Lower leg skin (tissue), 4 donors: ENCODE measurements around the gene RPP25. TPM values are rescaled to one million over a fixed set of nuclear protein-coding genes. Genes with fewer than 3 reads are reported as not detected.

ENCODE experiments used
- DNase-seq, 2 donors: peaks; one replicate each; pipeline ENCODE4 v3.0.0-alpha.2; 2019; ENCODE audit warnings: low spot score in 2 of 2
- H3K4me3 ChIP-seq: fragments of 200-600 bp; sonication (generic); 2 replicates; pipeline ENCODE4 v1.5.1; 2017; ENCODE audit warnings: mild to moderate bottlenecking, low read depth; ENCODE audit not compliant: poor library complexity, severe bottlenecking
- POLR2A ChIP-seq, 2 donors: fragments of 450-650 bp; IDR thresholded peaks; one replicate each; pipeline ENCODE4 v1.6.1; 2016 to 2017; ENCODE audit warnings: antibody characterized with exemption in 2 of 2, mild to moderate bottlenecking in 1 of 2, moderate library complexity in 1 of 2
- WGBS, 2 donors: methylation state at CpG; one replicate each; pipeline ENCODE4 v1.1.5; 2018; 5-methylcytosine and 5-hydroxymethylcytosine counted together
- intact Hi-C: fragments of 100-400 bp; cut with DNase I; formaldehyde crosslinking; loops from one replicate; pipeline ENCODE4 v1.15.0; 2023; ENCODE audit warnings: low total_unique reads
- total RNA-seq, 4 donors: library from RNA; depleted of rRNA; stranded (reverse); fragments of >200 nt; gene quantifications; one replicate each; pipeline ENCODE4 v1.1.0, GENCODE V29; 2016
- TF ChIP-seq, protein P1 (sequence below), 3 donors: fragments of 450-650 bp; IDR thresholded peaks; one replicate each; pipeline ENCODE4 v1.5.1; 2016; ENCODE audit warnings: antibody characterized with exemption in 3 of 3, mild to moderate bottlenecking in 3 of 3, moderate library complexity in 2 of 3

RPP25 gene
- total RNA-seq, 4 donors from 2014 or later: 5.4 to 10.6 (median 8.4) TPM

GRCh38 chr15:74962219-74962618 lies 5.6 kb upstream of the RPP25 start:
- no peak overlapping the region for H3K4me3 ChIP-seq
- WGBS, 2 donors: 93% methylated on average over 8 of the region's 8 CpGs
- intact Hi-C loops: no loop called here
- TF ChIP-seq, protein P1, sequence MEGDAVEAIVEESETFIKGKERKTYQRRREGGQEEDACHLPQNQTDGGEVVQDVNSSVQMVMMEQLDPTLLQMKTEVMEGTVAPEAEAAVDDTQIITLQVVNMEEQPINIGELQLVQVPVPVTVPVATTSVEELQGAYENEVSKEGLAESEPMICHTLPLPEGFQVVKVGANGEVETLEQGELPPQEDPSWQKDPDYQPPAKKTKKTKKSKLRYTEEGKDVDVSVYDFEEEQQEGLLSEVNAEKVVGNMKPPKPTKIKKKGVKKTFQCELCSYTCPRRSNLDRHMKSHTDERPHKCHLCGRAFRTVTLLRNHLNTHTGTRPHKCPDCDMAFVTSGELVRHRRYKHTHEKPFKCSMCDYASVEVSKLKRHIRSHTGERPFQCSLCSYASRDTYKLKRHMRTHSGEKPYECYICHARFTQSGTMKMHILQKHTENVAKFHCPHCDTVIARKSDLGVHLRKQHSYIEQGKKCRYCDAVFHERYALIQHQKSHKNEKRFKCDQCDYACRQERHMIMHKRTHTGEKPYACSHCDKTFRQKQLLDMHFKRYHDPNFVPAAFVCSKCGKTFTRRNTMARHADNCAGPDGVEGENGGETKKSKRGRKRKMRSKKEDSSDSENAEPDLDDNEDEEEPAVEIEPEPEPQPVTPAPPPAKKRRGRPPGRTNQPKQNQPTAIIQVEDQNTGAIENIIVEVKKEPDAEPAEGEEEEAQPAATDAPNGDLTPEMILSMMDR (IDR thresholded peaks at IDR 0.05): no peak
- no peak for TF ChIP-seq POLR2A (IDR thresholded peaks at IDR 0.05)
- DNase-seq: no peak

DNA sequence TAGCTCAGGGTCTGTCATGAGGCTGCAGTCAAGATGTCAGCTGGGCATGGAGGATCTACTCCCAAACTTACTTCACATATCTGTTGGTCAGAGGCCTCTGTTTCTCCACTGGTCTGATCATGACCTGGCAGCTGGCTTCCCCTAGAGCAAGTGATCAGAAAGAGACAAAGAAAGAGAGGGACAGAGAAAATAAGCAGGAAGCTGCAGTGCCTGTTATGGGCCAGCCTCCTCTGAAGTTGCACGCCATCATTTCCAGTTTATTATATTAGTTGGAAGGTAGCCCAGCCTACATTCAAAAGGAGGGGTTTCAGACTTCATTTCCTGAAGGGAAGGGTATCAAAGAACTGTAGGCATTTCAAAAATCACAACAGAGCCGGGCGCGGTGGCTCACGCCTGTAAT lies 5.0 kb upstream of the RPP25 start:
- no peak overlapping the region for H3K4me3 ChIP-seq
- DNase-seq: no peak
- intact Hi-C loops: no loop called here
- TF ChIP-seq, protein P1 (IDR thresholded peaks at IDR 0.05): no peak
- TF ChIP-seq POLR2A (IDR thresholded peaks at IDR 0.05): no peak
- 67 to 69% methylated on average over 5 of the region's 5 CpGs for WGBS, 2 donors

DNA sequence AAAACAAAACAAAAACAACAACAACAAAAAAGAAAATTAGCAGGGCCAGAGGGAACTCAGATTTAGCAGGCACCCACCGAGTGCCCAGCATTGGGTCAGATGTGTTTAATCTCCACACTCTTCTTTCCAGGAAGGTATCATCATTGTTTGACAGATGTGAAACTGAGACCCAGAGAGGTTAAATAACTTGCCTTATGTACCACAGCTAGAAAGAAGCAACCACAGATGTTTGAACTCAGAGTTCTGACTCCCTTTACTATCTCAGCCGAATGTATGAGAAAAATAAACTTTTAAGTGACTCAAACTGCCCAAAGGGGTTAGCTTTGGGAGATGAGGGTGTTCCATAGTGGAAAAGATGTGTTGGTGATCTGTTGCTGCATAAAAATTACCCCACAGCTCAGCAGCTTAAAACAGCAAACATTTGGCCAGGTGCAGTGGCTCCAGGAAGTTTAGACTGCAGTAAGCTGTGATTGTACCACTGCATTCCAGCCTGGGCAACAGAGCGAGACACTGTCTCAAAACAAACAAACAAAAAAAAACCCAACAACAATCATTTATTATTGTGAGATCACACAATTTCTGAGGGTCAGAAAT lies 4.5 kb upstream of the RPP25 start:
- no peak overlapping the region for H3K4me3 ChIP-seq
- DNase-seq: no peak
- TF ChIP-seq, protein P1 (IDR thresholded peaks at IDR 0.05): no peak
- no peak for TF ChIP-seq POLR2A (IDR thresholded peaks at IDR 0.05)
- WGBS, 2 donors: 66 to 72% methylated on average over 3 of the region's 3 CpGs
- intact Hi-C loops: no loop called here

GRCh38 chr15:74960286-74960685 lies 3.7 kb upstream of the RPP25 start:
- TF ChIP-seq, protein P1 (IDR thresholded peaks at IDR 0.05): no peak
- TF ChIP-seq POLR2A (IDR thresholded peaks at IDR 0.05): no peak
- DNase-seq: no peak
- no peak overlapping the region for H3K4me3 ChIP-seq
- intact Hi-C loops: no loop called here
- 83 to 89% methylated on average over 1 of the region's 1 CpG for WGBS, 2 donors

DNA sequence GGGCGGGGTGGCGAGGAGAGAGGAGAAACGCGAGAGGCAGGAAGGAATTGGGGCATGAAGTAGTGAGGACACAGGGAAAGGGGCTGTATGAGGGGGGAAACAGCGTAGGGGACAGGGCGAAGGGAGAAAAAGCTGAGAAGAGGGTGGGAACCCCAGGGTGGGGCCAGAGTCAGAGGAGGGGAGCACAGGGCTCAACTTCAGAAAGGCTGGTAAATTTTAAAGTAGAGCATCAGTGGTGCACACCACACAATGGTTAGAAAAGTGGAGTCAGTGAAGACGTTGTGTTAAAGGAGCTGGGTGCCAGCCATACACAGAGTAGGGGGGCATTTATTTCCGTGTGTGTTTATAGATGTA lies 3.0 kb upstream of the RPP25 start:
- WGBS, 2 donors: 20 to 27% methylated on average over 8 of the region's 8 CpGs
- DNase-seq: no peak
- H3K4me3 ChIP-seq: no peak overlapping the region
- intact Hi-C loops: no loop called here
- TF ChIP-seq, protein P1 (IDR thresholded peaks at IDR 0.05): no peak

DNA sequence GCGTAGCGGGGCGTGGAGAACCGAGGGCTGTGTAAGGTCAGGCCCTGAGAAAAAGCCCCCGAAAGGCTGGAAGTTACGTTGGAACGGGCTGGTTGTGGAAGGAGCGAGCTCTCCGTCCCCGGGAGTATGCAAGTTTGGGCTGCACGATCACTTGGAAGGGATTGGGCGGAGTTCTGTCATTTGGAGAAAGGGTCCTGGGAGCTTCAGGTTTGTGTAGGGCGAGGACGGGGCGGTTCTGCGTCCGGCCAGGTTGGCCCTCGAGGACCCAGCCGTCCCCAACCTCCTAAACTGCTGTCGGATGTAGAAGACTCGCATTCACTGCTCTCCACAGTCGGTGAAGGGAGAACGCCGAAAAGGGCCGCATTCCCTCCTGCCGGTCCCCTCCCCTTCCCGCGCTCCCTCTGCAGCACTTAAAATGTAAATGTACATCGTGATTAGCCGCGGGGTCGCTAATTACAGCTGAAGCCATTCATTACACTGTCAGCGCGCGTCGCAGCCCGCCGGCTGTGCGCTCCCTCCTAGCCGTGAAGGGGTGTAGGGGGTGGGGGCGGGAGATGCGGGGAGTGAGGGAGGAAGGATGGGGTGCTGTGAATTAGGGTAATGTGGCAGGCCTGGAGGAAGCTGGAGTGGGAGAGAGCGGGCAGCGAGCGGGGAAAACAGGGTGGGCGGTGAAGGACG lies 2.5 kb upstream of the RPP25 start:
- peak overlapping the region; percentile 18 for H3K4me3 ChIP-seq
- TF ChIP-seq, protein P1 (IDR thresholded peaks at IDR 0.05): no peak
- TF ChIP-seq POLR2A (IDR thresholded peaks at IDR 0.05): no peak
- DNase-seq: no peak
- intact Hi-C loops: no loop called here
- WGBS, 2 donors: 4 to 9% methylated on average over 44 to 46 of the region's 47 CpGs
